H9 (cell line): ENCODE data around the gene SH2D1B. TPM values are rescaled to one million over a fixed set of nuclear protein-coding genes. Genes with fewer than 3 reads are reported as not detected.

ENCODE experiments used
- DNase-seq: peaks from one replicate; pipeline ENCODE4 v3.0.0-alpha.2; 2017
- H2AFZ ChIP-seq: one replicate; pipeline ENCODE4 v1.6.1; 2013; ENCODE audit warnings: mild to moderate bottlenecking, low read length, control low read depth, moderate library complexity
- H2AK5ac ChIP-seq: 2 replicates; pipeline ENCODE4 v1.6.1; 2013; ENCODE audit warnings: low read length, control low read depth, mixed read lengths; ENCODE audit not compliant: insufficient read length
- H2BK120ac ChIP-seq: one replicate; pipeline ENCODE4 v1.6.1; 2013; ENCODE audit warnings: low read depth, mild to moderate bottlenecking, low read length, control low read depth, inconsistent platforms; ENCODE audit not compliant: poor library complexity, severe bottlenecking
- H2BK12ac ChIP-seq: 2 replicates; pipeline ENCODE4 v1.6.1; 2013; ENCODE audit warnings: low read length, control low read depth, mixed read lengths, low read depth; ENCODE audit not compliant: insufficient read length
- H2BK15ac ChIP-seq: 2 replicates; pipeline ENCODE4 v1.6.1; 2013; ENCODE audit warnings: low read depth, low read length, control low read depth
- H2BK20ac ChIP-seq: one replicate; pipeline ENCODE4 v1.6.1; 2013; ENCODE audit warnings: low read depth, mild to moderate bottlenecking, low read length, control low read depth, inconsistent platforms; ENCODE audit not compliant: poor library complexity, severe bottlenecking
- H2BK5ac ChIP-seq: 2 replicates; pipeline ENCODE4 v1.6.1; 2013; ENCODE audit warnings: low read length, control low read depth, mixed read lengths; ENCODE audit not compliant: insufficient read length
- H3K14ac ChIP-seq: 2 replicates; pipeline ENCODE4 v1.6.1; 2013; ENCODE audit warnings: low read length, control low read depth; ENCODE audit not compliant: insufficient read depth
- H3K18ac ChIP-seq: 2 replicates; pipeline ENCODE4 v1.6.1; 2013; ENCODE audit warnings: low read depth, mild to moderate bottlenecking, mixed read lengths, low read length, control low read depth; ENCODE audit not compliant: insufficient read length
- H3K23ac ChIP-seq: 2 replicates; pipeline ENCODE4 v1.6.1; 2013; ENCODE audit warnings: low read length, control low read depth, mixed read lengths, low read depth; ENCODE audit not compliant: insufficient read length
- H3K23me2 ChIP-seq: 2 replicates; pipeline ENCODE4 v1.6.1; 2013; ENCODE audit warnings: low read depth, mild to moderate bottlenecking, mixed read lengths, low read length, control low read depth; ENCODE audit not compliant: insufficient read length, poor library complexity, severe bottlenecking
- H3K27ac ChIP-seq: 2 replicates; pipeline ENCODE4 v1.5.1; 2013; ENCODE audit warnings: low read length, control low read depth, mixed read lengths, low read depth; ENCODE audit not compliant: insufficient read length
- H3K27me3 ChIP-seq: 2 replicates; pipeline ENCODE4 v1.6.1; 2013; ENCODE audit warnings: low read length, control low read depth, inconsistent platforms; ENCODE audit not compliant: insufficient read depth
- H3K4ac ChIP-seq: 2 replicates; pipeline ENCODE4 v1.6.1; 2013; ENCODE audit warnings: low read depth, mild to moderate bottlenecking, control low read depth, inconsistent platforms, low read length, moderate library complexity
- H3K4me1 ChIP-seq: 2 replicates; pipeline ENCODE4 v1.6.1; 2013; ENCODE audit warnings: low read length, control low read depth, inconsistent platforms; ENCODE audit not compliant: insufficient read depth
- H3K4me2 ChIP-seq: 2 replicates; pipeline ENCODE4 v1.6.1; 2013; ENCODE audit warnings: low read length, control low read depth, mixed read lengths; ENCODE audit not compliant: insufficient read length, insufficient read depth
- H3K56ac ChIP-seq: 2 replicates; pipeline ENCODE4 v1.6.1; 2013; ENCODE audit warnings: low read depth, mild to moderate bottlenecking, mixed read lengths, low read length, control low read depth; ENCODE audit not compliant: insufficient read length
- H3K79me1 ChIP-seq: 2 replicates; pipeline ENCODE4 v1.6.1; 2013; ENCODE audit warnings: low read depth, mild to moderate bottlenecking, moderate library complexity, low read length, control low read depth, inconsistent platforms; ENCODE audit not compliant: insufficient read depth, poor library complexity, severe bottlenecking
- H3K79me2 ChIP-seq: 2 replicates; pipeline ENCODE4 v1.6.1; 2013; ENCODE audit warnings: low read length, control low read depth, inconsistent platforms; ENCODE audit not compliant: insufficient read depth
- H3K9ac ChIP-seq: 2 replicates; pipeline ENCODE4 v1.6.1; 2013; ENCODE audit warnings: low read length, control low read depth, mixed read lengths; ENCODE audit not compliant: insufficient read length; ENCODE audit errors: extremely low read depth
- H3K9me3 ChIP-seq: one replicate; pipeline ENCODE4 v1.6.1; 2013; ENCODE audit warnings: low read depth, low read length, inconsistent platforms; ENCODE audit not compliant: control insufficient read depth
- H3T11ph ChIP-seq: one replicate; pipeline ENCODE4 v1.6.1; 2013; ENCODE audit warnings: mild to moderate bottlenecking, low read length, control low read depth, inconsistent platforms
- H4K20me1 ChIP-seq: one replicate; pipeline ENCODE4 v1.6.1; 2013; ENCODE audit not compliant: control insufficient read depth, insufficient read length, insufficient read depth
- H4K5ac ChIP-seq: 2 replicates; pipeline ENCODE4 v1.6.1; 2013; ENCODE audit warnings: low read depth, mild to moderate bottlenecking, mixed read lengths, low read length, control low read depth; ENCODE audit not compliant: insufficient read length
- H4K8ac ChIP-seq: replicated peaks from 2 replicates; pipeline ENCODE4 v1.6.1; 2013; ENCODE audit warnings: low read length, control low read depth, mixed read lengths, low read depth; ENCODE audit not compliant: insufficient read length
- H4K91ac ChIP-seq: 2 replicates; pipeline ENCODE4 v1.6.1; 2013; ENCODE audit warnings: low read depth, mild to moderate bottlenecking, moderate library complexity, mixed read lengths, low read length, control low read depth; ENCODE audit not compliant: insufficient read length
- H3K27ac Mint-ChIP-seq, 3 experiments: 2 replicates in 2 of 3; 3 replicates in 1 of 3; pipeline ENCODE4 v1.8.0; 2020 to 2021; ENCODE audit warnings: mixed read lengths in 3 of 3, mild to moderate bottlenecking in 1 of 3, moderate library complexity in 1 of 3
- H3K27me3 Mint-ChIP-seq: 2 replicates; pipeline ENCODE4 v1.8.0; 2021; ENCODE audit warnings: low read depth, mild to moderate bottlenecking, moderate library complexity, mixed read lengths
- H3K36me3 Mint-ChIP-seq, 3 experiments: 2 replicates in 2 of 3; 3 replicates in 1 of 3; pipeline ENCODE4 v1.8.0; 2020 to 2021; ENCODE audit warnings: low read depth in 3 of 3, mixed read lengths in 3 of 3; ENCODE audit not compliant: insufficient read depth in 1 of 3
- H3K4me1 Mint-ChIP-seq, 2 experiments: 2 replicates each; pipeline ENCODE4 v1.8.0; 2020; ENCODE audit warnings: mixed read lengths in 2 of 2
- H3K4me3 Mint-ChIP-seq, 2 experiments: 2 replicates in 1 of 2; 3 replicates in 1 of 2; pipeline ENCODE4 v1.8.0; 2020 to 2021; ENCODE audit warnings: mild to moderate bottlenecking in 2 of 2, mixed read lengths in 2 of 2, moderate library complexity in 1 of 2
- H3K9me3 Mint-ChIP-seq, 2 experiments: 2 replicates in 1 of 2; 3 replicates in 1 of 2; pipeline ENCODE4 v1.8.0; 2020; ENCODE audit warnings: mild to moderate bottlenecking in 2 of 2, mixed read lengths in 2 of 2, moderate library complexity in 1 of 2
- CTCF ChIP-seq: fragments of 200-600 bp; sonication (generic); conservative IDR thresholded peaks from 3 replicates; pipeline ENCODE4 v1.8.0; 2021; ENCODE audit warnings: antibody characterized with exemption, mild to moderate bottlenecking
- WGBS: extraction: QIAGEN DNeasy Blood & Tissue Kit; methylation state at CpG from one replicate; pipeline ENCODE4 v1.1.7; 2013; ENCODE audit warnings: missing lambda C conversion rate, low lambda C conversion rate, mixed read lengths; ENCODE audit not compliant: insufficient read length; ENCODE audit errors: extremely low coverage; 5-methylcytosine and 5-hydroxymethylcytosine counted together
- total RNA-seq: library from RNA; stranded (reverse); gene quantifications from 2 replicates; pipeline ENCODE4 v1.2.1, GENCODE V29; 2021

SH2D1B gene
- total RNA-seq, 1 experiment from 2014 or later, result not detected

GRCh38 chr1:162405800-162406199 lies 6.1 kb downstream of the SH2D1B start:
- no peak for DNase-seq
- WGBS, result no CpG with 5 or more reads among the region's 5 CpGs
- Histone ChIP-seq H3K27ac (no peak overlapping the region), H3K18ac (no peak overlapping the region), H3K79me2 (no peaks in the 10 kb centered on the region), H2BK15ac (no peak overlapping the region), H3K9me3 (no peaks in the 10 kb centered on the region), H2BK12ac (no peak overlapping the region), H4K91ac (no peak overlapping the region), H4K5ac (no peak overlapping the region), H2BK20ac (no peak overlapping the region), H2BK120ac (no peak overlapping the region), H3K79me1 (no peaks in the 10 kb centered on the region), H2BK5ac (no peak overlapping the region), H3K4ac (no peak overlapping the region), H3K14ac (no peak overlapping the region), H3K23me2 (no peaks in the 10 kb centered on the region), H4K20me1 (no peaks in the 10 kb centered on the region), H2AFZ (no peak overlapping the region), H3K27me3 (no peaks in the 10 kb centered on the region), H2AK5ac (no peak overlapping the region), H3K56ac (no peak overlapping the region), H3K4me1 (no peaks in the 10 kb centered on the region), H3T11ph (no peak overlapping the region), H4K8ac (no peak overlapping the region), H3K4me2 (no peak overlapping the region), H3K23ac (no peak overlapping the region), H3K9ac (no peak overlapping the region)
- H3K27me3 Mint-ChIP-seq, result peaks cover 2% of the 10 kb centered on the region; the same call in 1 of the 2 replicates
- no peak for TF ChIP-seq CTCF
- no peaks in the 10 kb centered on the region for H3K9me3 Mint-ChIP-seq
- H3K4me3 Mint-ChIP-seq, result no peak overlapping the region
- no peak overlapping the region for H3K27ac Mint-ChIP-seq
- H3K4me1 Mint-ChIP-seq, result peaks cover 0 to 2% of the 10 kb centered on the region in 2 experiments; a peak in 3 of 4 replicates
- no peaks in the 10 kb centered on the region for H3K36me3 Mint-ChIP-seq
